Measurements from ENCODE around the gene TIPIN. TPM values are rescaled to one million over a fixed set of nuclear protein-coding genes. Genes with fewer than 3 reads are reported as not detected.
"Not testable (repeated sequence)": the region's sequence is repeated elsewhere in the genome, so short reads cannot be mapped to it uniquely, and the experiment has no call there.

Gene TIPIN
- total RNA-seq, 1 donor from 2014 or later: 4.6 TPM

DNA sequence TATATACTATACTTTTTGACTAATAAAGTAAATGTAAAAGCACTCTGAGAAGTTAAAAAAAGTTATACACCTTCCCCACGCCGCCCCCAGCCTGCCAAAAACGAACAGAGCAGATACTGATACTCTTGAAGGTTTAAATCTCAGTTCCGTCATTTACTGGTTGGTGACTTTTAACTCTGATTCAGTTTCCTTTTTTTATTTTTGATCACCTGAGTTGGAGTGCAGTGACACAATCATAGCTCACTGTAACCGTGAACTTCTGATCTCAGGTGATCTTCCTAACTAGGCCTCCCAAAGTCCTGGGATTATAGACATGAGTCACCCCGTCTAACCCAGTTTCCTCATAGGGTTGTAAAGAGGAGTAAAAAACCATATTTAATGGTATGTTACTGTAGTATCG, 3.3 kb upstream of the TIPIN start:
- Histone ChIP-seq H3K9me3 (no peaks in the 10 kb centered on the region), H3K4me3 (no peak overlapping the region), H3K27ac (no peak overlapping the region), H3K4me1 (no peaks in the 10 kb centered on the region), H3K27me3 (no peaks in the 10 kb centered on the region), H3K36me3 (no peaks in the 10 kb centered on the region)
- TF ChIP-seq, protein P1, sequence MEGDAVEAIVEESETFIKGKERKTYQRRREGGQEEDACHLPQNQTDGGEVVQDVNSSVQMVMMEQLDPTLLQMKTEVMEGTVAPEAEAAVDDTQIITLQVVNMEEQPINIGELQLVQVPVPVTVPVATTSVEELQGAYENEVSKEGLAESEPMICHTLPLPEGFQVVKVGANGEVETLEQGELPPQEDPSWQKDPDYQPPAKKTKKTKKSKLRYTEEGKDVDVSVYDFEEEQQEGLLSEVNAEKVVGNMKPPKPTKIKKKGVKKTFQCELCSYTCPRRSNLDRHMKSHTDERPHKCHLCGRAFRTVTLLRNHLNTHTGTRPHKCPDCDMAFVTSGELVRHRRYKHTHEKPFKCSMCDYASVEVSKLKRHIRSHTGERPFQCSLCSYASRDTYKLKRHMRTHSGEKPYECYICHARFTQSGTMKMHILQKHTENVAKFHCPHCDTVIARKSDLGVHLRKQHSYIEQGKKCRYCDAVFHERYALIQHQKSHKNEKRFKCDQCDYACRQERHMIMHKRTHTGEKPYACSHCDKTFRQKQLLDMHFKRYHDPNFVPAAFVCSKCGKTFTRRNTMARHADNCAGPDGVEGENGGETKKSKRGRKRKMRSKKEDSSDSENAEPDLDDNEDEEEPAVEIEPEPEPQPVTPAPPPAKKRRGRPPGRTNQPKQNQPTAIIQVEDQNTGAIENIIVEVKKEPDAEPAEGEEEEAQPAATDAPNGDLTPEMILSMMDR (IDR thresholded peaks at IDR 0.05): no peak
- no peak for DNase-seq
- intact Hi-C loops (cut with DNase I): no loop called here
- no peak for ATAC-seq

DNA sequence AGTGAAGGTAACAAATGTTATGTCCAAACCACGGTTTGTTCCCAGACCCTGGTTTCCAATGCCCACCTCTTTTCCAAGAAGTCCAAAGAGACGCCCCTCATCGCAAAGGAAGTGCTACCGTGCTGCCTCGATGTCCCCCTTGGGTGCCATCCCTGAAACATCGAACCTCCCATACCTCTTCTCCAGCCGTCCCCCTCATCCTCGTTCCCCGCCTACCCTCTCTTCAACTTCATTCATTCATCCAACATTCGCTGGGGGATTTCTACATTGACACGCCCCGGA, 467 bp downstream of the TIPIN start:
- intact Hi-C loops (cut with DNase I): no loop called here
- Histone ChIP-seq H3K4me3 (peak overlapping the region; percentile 62), H3K27me3 (no peaks in the 10 kb centered on the region), H3K36me3 (peaks cover 11% of the 10 kb centered on the region), H3K9me3 (no peaks in the 10 kb centered on the region), H3K4me1 (no peaks in the 10 kb centered on the region), H3K27ac (peak overlapping the region; percentile 75)
- TF ChIP-seq, protein P1 (IDR thresholded peaks at IDR 0.05): no peak
- ATAC-seq (no peak), DNase-seq (no peak)

DNA sequence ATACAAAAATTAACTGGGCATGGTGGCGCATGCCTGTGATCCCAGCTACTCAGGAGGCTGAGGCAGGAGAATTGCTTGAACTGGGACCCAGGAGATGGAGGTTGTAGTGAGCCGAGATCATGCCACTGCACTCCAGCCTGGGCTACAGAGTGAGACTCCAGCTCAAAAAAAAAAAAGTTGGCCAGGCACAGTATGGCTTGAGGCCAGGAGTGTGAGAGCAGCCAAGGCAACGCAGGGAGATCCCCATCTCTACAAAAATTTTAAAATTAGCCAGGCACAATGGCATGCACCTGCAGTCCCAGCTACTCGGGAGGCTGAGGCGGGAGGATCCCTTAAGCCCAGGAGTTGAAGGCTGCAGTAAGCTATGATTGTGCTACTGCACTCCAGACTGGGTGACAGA, 8.0 kb downstream of the TIPIN start:
- H3K27ac ChIP-seq; intact Hi-C loops (cut with DNase I); H3K27me3 ChIP-seq; H3K4me3 ChIP-seq; H3K9me3 ChIP-seq; ATAC-seq; H3K4me1 ChIP-seq; DNase-seq: not testable (repeated sequence)
- peaks cover 11% of the 10 kb centered on the region for H3K36me3 ChIP-seq

DNA sequence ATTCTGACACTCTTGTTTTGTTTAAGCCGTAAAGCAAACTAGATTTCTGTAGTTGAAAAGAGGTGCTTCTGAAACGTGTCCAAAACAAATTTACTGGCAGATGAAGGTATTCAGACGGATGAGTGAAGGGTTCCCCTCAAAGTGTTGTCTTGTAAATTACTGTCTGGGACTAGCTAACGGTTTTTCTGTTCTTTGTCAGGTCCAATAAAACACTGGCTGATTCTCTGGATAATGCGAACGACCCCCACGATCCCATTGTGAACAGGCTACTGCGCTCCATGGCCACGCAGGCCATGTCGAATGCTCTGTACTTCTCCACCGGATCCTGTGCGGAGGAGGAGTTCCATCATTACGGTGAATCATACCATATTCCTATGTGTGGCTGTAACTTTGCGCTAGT, 27.7 kb downstream of the TIPIN start:
- Histone ChIP-seq H3K9me3 (no peaks in the 10 kb centered on the region), H3K36me3 (peaks cover 100% of the 10 kb centered on the region), H3K4me1 (no peaks in the 10 kb centered on the region), H3K27me3 (no peaks in the 10 kb centered on the region), H3K27ac (no peak overlapping the region), H3K4me3 (no peak overlapping the region)
- ATAC-seq (no peak), DNase-seq (no peak)
- intact Hi-C loops (cut with DNase I): no loop called here
- TF ChIP-seq, protein P1 (IDR thresholded peaks at IDR 0.05): no peak

DNA sequence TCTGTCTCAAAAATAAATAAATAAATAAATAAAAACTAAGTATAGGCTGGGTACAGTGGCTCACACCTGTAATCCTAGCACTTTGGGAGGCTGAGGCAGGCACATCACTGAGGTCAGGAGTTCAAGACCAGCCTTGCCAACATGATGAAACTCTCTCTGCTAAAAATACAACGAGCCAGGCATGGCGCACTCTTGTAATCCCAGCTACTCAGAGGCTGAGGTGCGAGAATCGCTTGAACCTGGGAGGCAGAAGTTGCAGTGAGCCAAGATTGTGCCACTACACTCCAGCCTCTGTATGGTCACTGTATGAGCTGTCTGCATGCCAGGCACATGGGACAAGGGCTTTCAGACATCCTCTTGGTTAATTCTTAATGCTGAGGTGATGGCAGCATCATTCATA, 28.7 kb downstream of the TIPIN start:
- DNase-seq (no peak), ATAC-seq (no peak)
- H3K27me3 ChIP-seq: no peaks in the 10 kb centered on the region
- no peaks in the 10 kb centered on the region for H3K4me1 ChIP-seq
- intact Hi-C loops (cut with DNase I): no loop called here
- H3K36me3 ChIP-seq: peaks cover 100% of the 10 kb centered on the region
- no peak overlapping the region for H3K27ac ChIP-seq
- TF ChIP-seq, protein P1 (IDR thresholded peaks at IDR 0.05): no peak
- no peak overlapping the region for H3K4me3 ChIP-seq
- no peaks in the 10 kb centered on the region for H3K9me3 ChIP-seq

DNA sequence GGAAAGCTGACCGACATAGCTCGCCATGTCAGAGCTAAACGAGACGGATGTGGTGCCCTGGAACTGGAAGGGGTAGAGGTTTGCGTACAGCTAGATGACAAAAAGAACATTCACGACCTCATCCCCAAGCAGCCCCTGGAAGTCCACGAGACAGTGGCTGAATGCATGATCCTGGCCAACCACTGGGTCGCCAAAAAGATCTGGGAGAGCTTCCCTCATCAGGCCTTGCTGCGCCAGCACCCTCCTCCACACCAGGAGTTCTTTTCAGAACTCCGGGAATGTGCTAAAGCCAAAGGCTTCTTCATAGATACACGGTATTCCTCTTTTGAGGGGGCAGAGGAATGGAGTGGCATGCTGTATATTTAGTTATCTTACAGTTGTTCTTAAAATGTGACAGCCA, 30.4 kb downstream of the TIPIN start:
- TF ChIP-seq, protein P1 (IDR thresholded peaks at IDR 0.05): no peak
- intact Hi-C loops (cut with DNase I): no loop called here
- H3K36me3 ChIP-seq: peaks cover 97% of the 10 kb centered on the region

More for the DNA sequence above, 30.4 kb downstream of the TIPIN start:
- DNase-seq (no peak), ATAC-seq (no peak)
- Histone ChIP-seq H3K27me3 (no peaks in the 10 kb centered on the region), H3K4me3 (no peak overlapping the region), H3K27ac (no peak overlapping the region), H3K9me3 (no peaks in the 10 kb centered on the region), H3K4me1 (no peaks in the 10 kb centered on the region)

Measured in upper lobe of right lung (tissue), 1 donor.